Activated gamma-delta T cell (primary cell): Measurements from ENCODE around the gene PPT2.
A peak's percentile ranks its signal among the peaks of the same experiment; 100 is the strongest.
"Not testable (repeated sequence)": the region's sequence is repeated elsewhere in the genome, so short reads cannot be mapped to it uniquely, and the experiment has no call there.

Source experiments
- DNase-seq: peaks from one replicate; lab custom pipeline; 2025; lab: John Stamatoyannopoulos, UW

PPT2 gene

GRCh38 chr6:32127717-32128592, 26.0 kb upstream of the PPT2 start, which contains the start of gene ATF6B:
ATF6B (minus strand) TSS chr6:32128246; CDS start chr6:32128207, 39 bp downstream.
- peak; percentile 53 for DNase-seq

GRCh38 chr6:32128751-32129296, 25.1 kb upstream of the PPT2 start:
- no peak for DNase-seq

GRCh38 chr6:32129297-32130088, 24.4 kb upstream of the PPT2 start:
- no peak for DNase-seq

GRCh38 chr6:32131439-32131948, 22.4 kb upstream of the PPT2 start:
- DNase-seq: no peak

GRCh38 chr6:32132110-32132509, 21.8 kb upstream of the PPT2 start:
- DNase-seq: no peak

GRCh38 chr6:32133786-32134185, 20.2 kb upstream of the PPT2 start:
- DNase-seq: no peak

GRCh38 chr6:32137454-32137853, 16.5 kb upstream of the PPT2 start:
- no peak for DNase-seq

GRCh38 chr6:32139590-32139989, 14.4 kb upstream of the PPT2 start:
- DNase-seq: no peak

GRCh38 chr6:32140420-32141046, 13.4 kb upstream of the PPT2 start:
- DNase-seq: no peak

- DNase-seq: not testable (repeated sequence)
Measured at GRCh38 chr6:32144238-32144637, 9.7 kb upstream of the PPT2 start.

- DNase-seq: no peak
Measured at GRCh38 chr6:32146287-32146686, 7.7 kb upstream of the PPT2 start.

GRCh38 chr6:32146687-32147086, 7.3 kb upstream of the PPT2 start:
- DNase-seq: no peak

GRCh38 chr6:32147401-32148132, 6.4 kb upstream of the PPT2 start:
- no peak for DNase-seq

- no peak for DNase-seq
Measured at GRCh38 chr6:32148289-32149091, 5.5 kb upstream of the PPT2 start.

GRCh38 chr6:32149092-32149755, 4.7 kb upstream of the PPT2 start:
- DNase-seq: no peak

GRCh38 chr6:32149932-32150870, 3.7 kb upstream of the PPT2 start:
- DNase-seq: no peak

GRCh38 chr6:32151181-32151862, 2.6 kb upstream of the PPT2 start:
- DNase-seq: no peak
